Measurements from ENCODE around the gene DICER1.
A peak's percentile ranks its signal among the peaks of the same experiment; 100 is the strongest.

GRCh38 chr14:95072310-95072905 is 84.9 kb downstream of the DICER1 start:
- no peak for TF ChIP-seq RARB (CRISPR knock-in tag; IDR thresholded peaks at IDR 0.05)
- no peak for TF ChIP-seq TCF4 (CRISPR knock-in tag; IDR thresholded peaks at IDR 0.05; ENCODE audit: borderline replicate concordance)
- no peak for TF ChIP-seq BACH2 (CRISPR knock-in tag; IDR thresholded peaks at IDR 0.05; ENCODE audit: borderline replicate concordance)
- TF ChIP-seq ZNF8 (CRISPR knock-in tag; IDR thresholded peaks at IDR 0.05): no peak
- no peak for TF ChIP-seq ARNTL (CRISPR knock-in tag; IDR thresholded peaks at IDR 0.05; ENCODE audit: borderline replicate concordance, low read depth)
- TF ChIP-seq TOX (CRISPR knock-in tag; IDR thresholded peaks at IDR 0.05; ENCODE audit: borderline replicate concordance): peak; percentile 79; the same call in 1 of the 2 replicates
- no peak for TF ChIP-seq ESRRG (CRISPR knock-in tag; IDR thresholded peaks at IDR 0.05)

Data from SK-N-SH treated with all-trans-retinoic acid at 6 μM for 48 hours (cell line).